Panc1 (cell line): ENCODE measurements around the gene OPN4. TPM values are rescaled to one million over a fixed set of nuclear protein-coding genes. Genes with fewer than 3 reads are reported as not detected.
A peak's percentile ranks its signal among the peaks of the same experiment; 100 is the strongest.

Experiments
- ATAC-seq: fragments of 200-7000 bp; cut with Tn5 transposase; 2 replicates; pipeline ENCODE4 v1.9.1; 2020; ENCODE audit warnings: mild to moderate bottlenecking, moderate library complexity
- BruUV-seq: library from RNA; stranded (reverse); fragments of 400-500 nt; replicated peaks from 2 replicates; lab custom pipeline; 2021; lab: Mats Ljungman, UMichigan
- CTCF ChIA-PET: fragments of 300-600 bp; sonication (Branson Sonifier 250); formaldehyde crosslinking; loops from one replicate; lab custom pipeline; 2022; ENCODE audit warnings: antibody characterized with exemption; lab: Charles Lee
- POLR2A ChIA-PET: fragments of 300-600 bp; sonication (Branson Sonifier 250); formaldehyde crosslinking; loops from one replicate; lab custom pipeline; 2022; ENCODE audit warnings: antibody characterized with exemption; lab: Charles Lee
- DNase-seq: peaks from one replicate; pipeline ENCODE4 v3.0.0-alpha.2; 2010; ENCODE audit warnings: low read depth, low spot score
- H3K27ac ChIP-seq: 2 replicates; pipeline ENCODE4 v1.5.1; 2011; ENCODE audit warnings: mild to moderate bottlenecking, low read length, inconsistent platforms
- H3K27me3 ChIP-seq: fragments of 200-500 bp; sonication (Bioruptor generic); 2 replicates; pipeline ENCODE4 v1.6.0; 2014; ENCODE audit warnings: low read length, inconsistent platforms; ENCODE audit not compliant: control insufficient read depth, insufficient read depth
- H3K36me3 ChIP-seq: fragments of 200-500 bp; sonication (Bioruptor generic); 2 replicates; pipeline ENCODE4 v1.5.1; 2014; ENCODE audit warnings: inconsistent platforms, mild to moderate bottlenecking, low read length, moderate library complexity; ENCODE audit not compliant: control insufficient read depth, insufficient read depth
- H3K4me1 ChIP-seq: 2 replicates; pipeline ENCODE4 v1.5.1; 2011; ENCODE audit warnings: inconsistent platforms, mild to moderate bottlenecking, low read length, moderate library complexity; ENCODE audit not compliant: control insufficient read depth, insufficient read depth
- H3K4me3 ChIP-seq, 2 experiments: 2 replicates each; pipeline ENCODE4 v1.5.1; 2011 to 2012; ENCODE audit warnings: low read depth in 2 of 2, low read length in 2 of 2, mild to moderate bottlenecking in 2 of 2, inconsistent platforms in 1 of 2, moderate library complexity in 1 of 2
- H3K9me3 ChIP-seq: fragments of 200-500 bp; sonication (Bioruptor generic); 2 replicates; pipeline ENCODE4 v1.5.1; 2014; ENCODE audit warnings: low read depth, mild to moderate bottlenecking, inconsistent platforms, low read length, moderate library complexity; ENCODE audit not compliant: control insufficient read depth, insufficient read depth
- POLR2AphosphoS5 ChIP-seq: IDR thresholded peaks from 2 replicates; pipeline ENCODE4 v1.6.1; 2012; ENCODE audit warnings: mild to moderate bottlenecking, low read depth, low read length, moderate library complexity
- SIN3A ChIP-seq: IDR thresholded peaks from 2 replicates; pipeline ENCODE4 v1.6.1; 2012; ENCODE audit warnings: low read depth, mild to moderate bottlenecking, low read length, moderate library complexity, borderline replicate concordance; ENCODE audit not compliant: insufficient read depth
- TCF7L2 ChIP-seq: IDR thresholded peaks from 2 replicates; pipeline ENCODE4 v1.6.1; 2011; ENCODE audit warnings: mild to moderate bottlenecking, low read depth, low read length, inconsistent platforms
- in situ Hi-C: cut with HindIII; loops from 2 replicates; pipeline ENCODE4 v1.10.0; 2016; ENCODE audit warnings: low sequenced_read_pairs, low pct_unique_long_range_greater_than_20kb
- intact Hi-C: fragments of 100-400 bp; cut with micrococcal nuclease; formaldehyde crosslinking; loops from one replicate; pipeline ENCODE4 v1.10.0; 2022; ENCODE audit not compliant: unreplicated experiment
- total RNA-seq: library from RNA; stranded (reverse); gene quantifications from one replicate; pipeline ENCODE4 v1.2.1, GENCODE V29; 2021; ENCODE audit not compliant: unreplicated experiment
- TF ChIP-seq, protein P1 (sequence below): fragments of 450-650 bp; IDR thresholded peaks from 2 replicates; pipeline ENCODE4 v1.5.1; 2017; ENCODE audit warnings: mild to moderate bottlenecking
- TF ChIP-seq, protein P2 (sequence below), 2 experiments: IDR thresholded peaks; 2 replicates each; pipeline ENCODE4 v1.6.1; 2011 to 2012; ENCODE audit warnings: low read depth in 2 of 2, control low read depth in 1 of 2, low read length in 1 of 2, mild to moderate bottlenecking in 1 of 2, moderate library complexity in 1 of 2; ENCODE audit not compliant: insufficient read depth in 1 of 2

Gene OPN4
- total RNA-seq, 1 experiment from 2014 or later, result not detected

DNA sequence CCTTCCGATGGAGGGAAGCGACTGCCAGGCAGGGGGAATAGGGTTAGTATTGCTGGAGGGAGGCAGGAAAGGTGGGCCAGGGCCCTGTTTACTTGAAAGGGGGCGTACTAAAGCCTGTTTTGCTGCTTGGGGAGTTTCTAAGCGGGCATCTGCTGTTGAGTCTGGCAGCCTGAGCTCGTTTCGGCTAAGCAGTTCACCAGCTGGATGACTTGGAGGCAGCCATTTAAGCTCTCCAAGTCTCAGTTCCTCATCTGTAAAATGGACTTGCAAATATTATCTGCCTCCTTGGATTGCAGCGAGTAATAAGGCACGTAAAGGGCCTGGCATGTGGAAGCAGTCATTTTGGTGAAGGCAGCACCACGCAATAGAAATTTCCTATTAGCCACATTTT, 58.0 kb downstream of the OPN4 start:
- intact Hi-C loops (no loop called here), in situ Hi-C loops (no loop called here)

DNA sequence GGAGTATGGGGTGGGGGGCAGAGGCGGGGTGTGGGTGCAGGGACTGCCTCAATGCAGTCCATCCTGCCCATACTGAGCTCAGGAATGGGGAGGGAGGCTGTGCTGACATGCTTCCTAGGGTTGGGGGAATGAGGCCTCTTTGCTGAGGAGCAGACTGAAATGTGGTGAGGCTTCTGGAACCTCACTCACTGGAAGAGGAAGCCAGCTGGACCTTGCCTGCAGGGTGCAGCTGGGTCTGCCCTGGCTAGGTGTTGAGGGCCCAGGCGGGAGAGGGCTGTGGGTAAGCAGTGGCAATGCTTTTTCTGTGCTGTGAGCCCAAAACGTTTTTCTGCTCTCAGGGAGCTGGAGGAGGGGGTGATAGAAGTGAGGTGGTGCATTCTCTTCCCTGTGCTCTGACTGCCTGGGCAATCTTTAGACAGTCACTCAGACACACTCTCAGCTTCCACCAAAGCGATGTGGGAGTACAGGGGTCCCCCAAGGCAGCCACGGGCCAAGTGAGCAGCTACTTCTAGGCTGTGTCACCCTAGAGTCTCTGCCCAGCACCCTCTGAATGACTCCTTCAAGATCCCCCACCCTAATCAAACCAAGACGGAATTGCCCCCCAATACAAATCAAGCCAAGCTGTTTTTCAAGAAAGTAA, 60.9 kb downstream of the OPN4 start:
- no peak overlapping the region for H3K27ac ChIP-seq
- ATAC-seq (no peak), DNase-seq (no peak)
- no peak overlapping the region for H3K4me3 ChIP-seq
- peaks cover 9% of the 10 kb centered on the region; the same call in 1 of the 2 replicates for H3K4me1 ChIP-seq
- no peaks in the 10 kb centered on the region for H3K9me3 ChIP-seq
- ChIA-PET CTCF (no interaction called here), POLR2A (no interaction called here)
- no peaks in the 10 kb centered on the region for H3K36me3 ChIP-seq
- in situ Hi-C loops (no loop called here), intact Hi-C loops (no loop called here)
- TF ChIP-seq, protein P1, sequence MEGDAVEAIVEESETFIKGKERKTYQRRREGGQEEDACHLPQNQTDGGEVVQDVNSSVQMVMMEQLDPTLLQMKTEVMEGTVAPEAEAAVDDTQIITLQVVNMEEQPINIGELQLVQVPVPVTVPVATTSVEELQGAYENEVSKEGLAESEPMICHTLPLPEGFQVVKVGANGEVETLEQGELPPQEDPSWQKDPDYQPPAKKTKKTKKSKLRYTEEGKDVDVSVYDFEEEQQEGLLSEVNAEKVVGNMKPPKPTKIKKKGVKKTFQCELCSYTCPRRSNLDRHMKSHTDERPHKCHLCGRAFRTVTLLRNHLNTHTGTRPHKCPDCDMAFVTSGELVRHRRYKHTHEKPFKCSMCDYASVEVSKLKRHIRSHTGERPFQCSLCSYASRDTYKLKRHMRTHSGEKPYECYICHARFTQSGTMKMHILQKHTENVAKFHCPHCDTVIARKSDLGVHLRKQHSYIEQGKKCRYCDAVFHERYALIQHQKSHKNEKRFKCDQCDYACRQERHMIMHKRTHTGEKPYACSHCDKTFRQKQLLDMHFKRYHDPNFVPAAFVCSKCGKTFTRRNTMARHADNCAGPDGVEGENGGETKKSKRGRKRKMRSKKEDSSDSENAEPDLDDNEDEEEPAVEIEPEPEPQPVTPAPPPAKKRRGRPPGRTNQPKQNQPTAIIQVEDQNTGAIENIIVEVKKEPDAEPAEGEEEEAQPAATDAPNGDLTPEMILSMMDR, result no peak
- TF ChIP-seq TCF7L2 (no peak), SIN3A (no peak), POLR2AphosphoS5 (no peak)
- TF ChIP-seq, protein P2, sequence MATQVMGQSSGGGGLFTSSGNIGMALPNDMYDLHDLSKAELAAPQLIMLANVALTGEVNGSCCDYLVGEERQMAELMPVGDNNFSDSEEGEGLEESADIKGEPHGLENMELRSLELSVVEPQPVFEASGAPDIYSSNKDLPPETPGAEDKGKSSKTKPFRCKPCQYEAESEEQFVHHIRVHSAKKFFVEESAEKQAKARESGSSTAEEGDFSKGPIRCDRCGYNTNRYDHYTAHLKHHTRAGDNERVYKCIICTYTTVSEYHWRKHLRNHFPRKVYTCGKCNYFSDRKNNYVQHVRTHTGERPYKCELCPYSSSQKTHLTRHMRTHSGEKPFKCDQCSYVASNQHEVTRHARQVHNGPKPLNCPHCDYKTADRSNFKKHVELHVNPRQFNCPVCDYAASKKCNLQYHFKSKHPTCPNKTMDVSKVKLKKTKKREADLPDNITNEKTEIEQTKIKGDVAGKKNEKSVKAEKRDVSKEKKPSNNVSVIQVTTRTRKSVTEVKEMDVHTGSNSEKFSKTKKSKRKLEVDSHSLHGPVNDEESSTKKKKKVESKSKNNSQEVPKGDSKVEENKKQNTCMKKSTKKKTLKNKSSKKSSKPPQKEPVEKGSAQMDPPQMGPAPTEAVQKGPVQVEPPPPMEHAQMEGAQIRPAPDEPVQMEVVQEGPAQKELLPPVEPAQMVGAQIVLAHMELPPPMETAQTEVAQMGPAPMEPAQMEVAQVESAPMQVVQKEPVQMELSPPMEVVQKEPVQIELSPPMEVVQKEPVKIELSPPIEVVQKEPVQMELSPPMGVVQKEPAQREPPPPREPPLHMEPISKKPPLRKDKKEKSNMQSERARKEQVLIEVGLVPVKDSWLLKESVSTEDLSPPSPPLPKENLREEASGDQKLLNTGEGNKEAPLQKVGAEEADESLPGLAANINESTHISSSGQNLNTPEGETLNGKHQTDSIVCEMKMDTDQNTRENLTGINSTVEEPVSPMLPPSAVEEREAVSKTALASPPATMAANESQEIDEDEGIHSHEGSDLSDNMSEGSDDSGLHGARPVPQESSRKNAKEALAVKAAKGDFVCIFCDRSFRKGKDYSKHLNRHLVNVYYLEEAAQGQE (IDR thresholded peaks at IDR 0.05; ENCODE audit: insufficient read depth in 1 of 2, low read depth in 2 of 2, low read length in 1 of 2), result no peak
- no peaks in the 10 kb centered on the region for H3K27me3 ChIP-seq
- BruUV-seq, result no TSS peak

More for the DNA sequence above, 58.0 kb downstream of the OPN4 start:
- Histone ChIP-seq H3K4me3 (peak overlapping the region; percentile 59 to 69), H3K27ac (peak overlapping the region; percentile 88), H3K9me3 (no peaks in the 10 kb centered on the region), H3K36me3 (no peaks in the 10 kb centered on the region), H3K4me1 (peaks cover 18% of the 10 kb centered on the region; the same call in 1 of the 2 replicates), H3K27me3 (no peaks in the 10 kb centered on the region)
- TF ChIP-seq TCF7L2 (no peak), POLR2AphosphoS5 (0 out of 2 replicates have a peak, but pooled peaks have one; percentile 35)
- ChIA-PET POLR2A (no interaction called here), CTCF (no interaction called here)
- TSS peak; percentile 93 for BruUV-seq
- ATAC-seq (no peak), DNase-seq (no peak)

DNA sequence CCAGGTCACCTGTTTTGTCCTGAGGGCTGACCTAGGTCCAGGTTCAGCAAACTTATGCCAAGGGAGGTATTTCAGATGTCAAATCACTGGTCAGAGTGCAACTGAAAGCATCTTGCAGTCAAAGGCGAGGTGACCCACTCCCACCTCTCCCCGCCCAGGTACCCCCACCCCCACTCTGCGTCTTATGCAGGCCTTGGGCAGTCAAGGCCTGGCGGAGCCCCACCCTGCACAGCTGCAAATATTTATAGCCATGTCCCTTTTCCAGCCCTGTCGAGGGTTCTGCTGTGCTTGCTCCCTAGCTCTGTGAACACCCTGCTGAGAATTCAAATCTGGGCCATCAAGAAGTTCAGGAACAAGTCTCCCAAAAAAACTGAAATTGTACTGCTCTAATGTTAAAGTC, 61.5 kb downstream of the OPN4 start:
- POLR2A ChIA-PET, result no interaction called here
- no peak for ATAC-seq
- peaks cover 3% of the 10 kb centered on the region; the same call in 1 of the 2 replicates for H3K4me1 ChIP-seq
- TF ChIP-seq, protein P1, result no peak
- TF ChIP-seq TCF7L2 (no peak), POLR2AphosphoS5 (no peak), SIN3A (no peak)
- TF ChIP-seq, protein P2 (IDR thresholded peaks at IDR 0.05; ENCODE audit: insufficient read depth in 1 of 2, low read depth in 2 of 2, low read length in 1 of 2), result no peak
- H3K27ac ChIP-seq, result no peak overlapping the region
- in situ Hi-C loops, result no loop called here
- no TSS peak for BruUV-seq
- intact Hi-C loops, result no loop called here
- H3K4me3 ChIP-seq, result no peak overlapping the region
- H3K9me3 ChIP-seq, result no peaks in the 10 kb centered on the region
- CTCF ChIA-PET, result no interaction called here
- DNase-seq, result no peak
- no peaks in the 10 kb centered on the region for H3K27me3 ChIP-seq
- H3K36me3 ChIP-seq, result no peaks in the 10 kb centered on the region
